Lower lobe of right lung (tissue), 2 donors: ENCODE measurements around the gene MORN5. TPM values are rescaled to one million over a fixed set of nuclear protein-coding genes. Genes with fewer than 3 reads are reported as not detected.

Experiments
- ATAC-seq, 2 donors: fragments of 200-7000 bp; cut with Tn5 transposase; one replicate each; pipeline ENCODE4 v1.9.1; 2020 to 2022; ENCODE audit warnings: mild to moderate bottlenecking in 2 of 2, moderate library complexity in 2 of 2
- DNase-seq: peaks from one replicate; pipeline ENCODE4 v3.0.0-alpha.2; 2020
- H3K27ac ChIP-seq: fragments of 200-600 bp; one replicate; pipeline ENCODE4 v1.8.0; 2022
- H3K27me3 ChIP-seq: fragments of 200-600 bp; one replicate; pipeline ENCODE4 v1.8.0; 2022; ENCODE audit warnings: low read depth
- H3K36me3 ChIP-seq: fragments of 200-600 bp; one replicate; pipeline ENCODE4 v1.8.0; 2022; ENCODE audit warnings: mild to moderate bottlenecking
- H3K4me1 ChIP-seq: fragments of 200-600 bp; one replicate; pipeline ENCODE4 v1.8.0; 2022
- H3K4me3 ChIP-seq: fragments of 200-600 bp; one replicate; pipeline ENCODE4 v1.8.0; 2022; ENCODE audit warnings: mild to moderate bottlenecking
- H3K9me3 ChIP-seq: fragments of 200-600 bp; one replicate; pipeline ENCODE4 v1.8.0; 2022
- CTCF ChIP-seq: fragments of 200-600 bp; IDR thresholded peaks from one replicate; pipeline ENCODE4 v1.8.0; 2022; ENCODE audit warnings: antibody characterized with exemption, mild to moderate bottlenecking
- intact Hi-C: fragments of 100-400 bp; cut with DNase I; formaldehyde crosslinking; loops from one replicate; pipeline ENCODE4 v1.11.0; 2022
- total RNA-seq: library from RNA; stranded (reverse); fragmentation: NEBNext Ultra II Directional; extraction: Animal tissue kit (Norgen Biotek cat#: 25700); gene quantifications from one replicate; pipeline ENCODE4 v1.2.1, GENCODE V29; 2021
- donor health status: DM: no; HTN: yes; CAD: no; lungs with severe emphysema.

The MORN5 gene
- total RNA-seq, 1 donor from 2014 or later = 7.7 TPM

- DNase-seq (no peak), ATAC-seq (no peak)
- Histone ChIP-seq H3K9me3 (no peaks in the 10 kb centered on the region), H3K27ac (no peak overlapping the region), H3K27me3 (peaks cover 10% of the 10 kb centered on the region), H3K4me1 (no peaks in the 10 kb centered on the region), H3K4me3 (no peak overlapping the region), H3K36me3 (no peaks in the 10 kb centered on the region)
- intact Hi-C loops = no loop called here
- no peak for TF ChIP-seq CTCF
Measured at GRCh38 chr9:122197882-122198281, 38.2 kb downstream of the MORN5 start.

- no peaks in the 10 kb centered on the region for H3K4me1 ChIP-seq
- no peak overlapping the region for H3K4me3 ChIP-seq
- TF ChIP-seq CTCF = no peak
- intact Hi-C loops = no loop called here
- DNase-seq = no peak
- H3K9me3 ChIP-seq = no peaks in the 10 kb centered on the region
- H3K36me3 ChIP-seq = no peaks in the 10 kb centered on the region
- ATAC-seq = no peak
- no peak overlapping the region for H3K27ac ChIP-seq
- peaks cover 10% of the 10 kb centered on the region for H3K27me3 ChIP-seq
Measured at GRCh38 chr9:122200960-122201595, 41.4 kb downstream of the MORN5 start.

- no peak for DNase-seq
- Histone ChIP-seq H3K4me3 (no peak overlapping the region), H3K4me1 (no peaks in the 10 kb centered on the region), H3K27ac (no peak overlapping the region), H3K27me3 (peaks cover 13% of the 10 kb centered on the region), H3K9me3 (no peaks in the 10 kb centered on the region), H3K36me3 (no peaks in the 10 kb centered on the region)
- ATAC-seq = no peak
- no peak for TF ChIP-seq CTCF
- intact Hi-C loops = no loop called here
Measured at GRCh38 chr9:122201641-122202040, 41.9 kb downstream of the MORN5 start.

- intact Hi-C loops = no loop called here
- ATAC-seq (no peak), DNase-seq (no peak)
- TF ChIP-seq CTCF = no peak
- H3K27me3 ChIP-seq = peaks cover 13% of the 10 kb centered on the region
- H3K4me1 ChIP-seq = no peaks in the 10 kb centered on the region
- no peaks in the 10 kb centered on the region for H3K9me3 ChIP-seq
- no peak overlapping the region for H3K27ac ChIP-seq
- H3K36me3 ChIP-seq = no peaks in the 10 kb centered on the region
- no peak overlapping the region for H3K4me3 ChIP-seq
Measured at GRCh38 chr9:122202111-122202510, 42.4 kb downstream of the MORN5 start.

GRCh38 chr9:122204055-122204454, 44.3 kb downstream of the MORN5 start:
- no peak overlapping the region for H3K4me3 ChIP-seq
- ATAC-seq = no peak
- H3K27ac ChIP-seq = no peak overlapping the region
- H3K9me3 ChIP-seq = no peaks in the 10 kb centered on the region
- H3K4me1 ChIP-seq = no peaks in the 10 kb centered on the region
- peaks cover 3% of the 10 kb centered on the region for H3K27me3 ChIP-seq
- intact Hi-C loops = no loop called here
- no peak for DNase-seq
- no peaks in the 10 kb centered on the region for H3K36me3 ChIP-seq
- TF ChIP-seq CTCF = no peak
